BE2C (cell line): ENCODE data around the gene KRT35.

Source experiments
- DNase-seq: peaks from one replicate; pipeline ENCODE4 v3.0.0-alpha.2; 2020
- H3K27me3 ChIP-seq: fragments of 250-450 bp; sonication (Bioruptor Pico); 2 replicates; pipeline ENCODE4 v1.5.1; 2020; ENCODE audit warnings: mild to moderate bottlenecking
- H3K36me3 ChIP-seq: fragments of 250-450 bp; sonication (Bioruptor Pico); 2 replicates; pipeline ENCODE4 v1.5.1; 2020; ENCODE audit warnings: mild to moderate bottlenecking
- H3K4me1 ChIP-seq: fragments of 250-450 bp; sonication (Bioruptor Pico); 2 replicates; pipeline ENCODE4 v1.5.1; 2020
- H3K4me3 ChIP-seq: 2 replicates; pipeline ENCODE4 v1.5.1; 2011; ENCODE audit warnings: low read depth, low read length
- H3K9me3 ChIP-seq: fragments of 250-450 bp; sonication (Bioruptor Pico); 2 replicates; pipeline ENCODE4 v1.5.1; 2020
- CTCF ChIP-seq: IDR thresholded peaks from 2 replicates; pipeline ENCODE4 v1.5.1; 2012; ENCODE audit warnings: mild to moderate bottlenecking, low read depth, low read length

Gene KRT35

GRCh38 chr17:41492771-41493170 lies 11.8 kb upstream of the KRT35 start:
- Histone ChIP-seq H3K36me3 (no peaks in the 10 kb centered on the region), H3K9me3 (no peaks in the 10 kb centered on the region), H3K4me1 (peaks cover 7% of the 10 kb centered on the region), H3K4me3 (no peak overlapping the region), H3K27me3 (no peaks in the 10 kb centered on the region)
- DNase-seq = peak; percentile 70
- no peak for TF ChIP-seq CTCF

- H3K4me3 ChIP-seq = no peak overlapping the region
- DNase-seq = no peak
- H3K27me3 ChIP-seq = no peaks in the 10 kb centered on the region
- no peaks in the 10 kb centered on the region for H3K36me3 ChIP-seq
- TF ChIP-seq CTCF = no peak
- H3K4me1 ChIP-seq = peaks cover 7% of the 10 kb centered on the region
- no peaks in the 10 kb centered on the region for H3K9me3 ChIP-seq
Observed at GRCh38 chr17:41492351-41492750, 11.4 kb upstream of the KRT35 start.

- TF ChIP-seq CTCF = no peak
- DNase-seq = no peak
- no peaks in the 10 kb centered on the region for H3K36me3 ChIP-seq
Observed at GRCh38 chr17:41491476-41491875, 10.5 kb upstream of the KRT35 start.

GRCh38 chr17:41490000-41490990 lies 9.3 kb upstream of the KRT35 start:
- H3K36me3 ChIP-seq = no peaks in the 10 kb centered on the region
- TF ChIP-seq CTCF = no peak
- no peak for DNase-seq

More at GRCh38 chr17:41491476-41491875, 10.5 kb upstream of the KRT35 start:
- Histone ChIP-seq H3K9me3 (no peaks in the 10 kb centered on the region), H3K27me3 (no peaks in the 10 kb centered on the region), H3K4me3 (no peak overlapping the region), H3K4me1 (peaks cover 7% of the 10 kb centered on the region)

GRCh38 chr17:41489531-41489930 lies 8.6 kb upstream of the KRT35 start, which contains the start of gene KRT36:
KRT36 (minus strand) TSS chr17:41489910; CDS start chr17:41489864, 46 bp downstream.
- peaks cover 7% of the 10 kb centered on the region for H3K4me1 ChIP-seq
- H3K9me3 ChIP-seq = no peaks in the 10 kb centered on the region
- H3K27me3 ChIP-seq = no peaks in the 10 kb centered on the region
- H3K36me3 ChIP-seq = no peaks in the 10 kb centered on the region
- H3K4me3 ChIP-seq = no peak within 1 kb of the TSS
- DNase-seq = no peak
- TF ChIP-seq CTCF = no peak

More at GRCh38 chr17:41490000-41490990, 9.3 kb upstream of the KRT35 start:
- Histone ChIP-seq H3K27me3 (no peaks in the 10 kb centered on the region), H3K4me1 (peaks cover 7% of the 10 kb centered on the region), H3K4me3 (no peak overlapping the region), H3K9me3 (no peaks in the 10 kb centered on the region)
